Ascending aorta (tissue), 2 donors: ENCODE results near the gene AADACL2. TPM values are rescaled to one million over a fixed set of nuclear protein-coding genes. Genes with fewer than 3 reads are reported as not detected.

Experiments used
- DNase-seq, 2 donors: peaks; one replicate each; pipeline ENCODE4 v3.0.0-alpha.2; 2019; ENCODE audit warnings: low spot score in 2 of 2
- H3K27ac ChIP-seq, 2 donors: fragments of 200-600 bp; sonication (generic); one replicate each; pipeline ENCODE4 v1.5.1; 2016 to 2017; ENCODE audit warnings: mild to moderate bottlenecking in 1 of 2
- H3K27me3 ChIP-seq: fragments of 200-600 bp; sonication (generic); one replicate; pipeline ENCODE4 v1.5.1; 2017
- H3K36me3 ChIP-seq, 2 donors: fragments of 200-600 bp; sonication (generic); one replicate each; pipeline ENCODE4 v1.5.1; 2016
- H3K4me1 ChIP-seq, 2 donors: fragments of 200-600 bp; sonication (generic); one replicate each; pipeline ENCODE4 v1.5.1; 2016 to 2017; ENCODE audit warnings: mild to moderate bottlenecking in 1 of 2
- H3K4me3 ChIP-seq, 2 donors: fragments of 200-600 bp; sonication (generic); one replicate each; pipeline ENCODE4 v1.5.1; 2016 to 2017; ENCODE audit warnings: mild to moderate bottlenecking in 1 of 2
- H3K9me3 ChIP-seq, 2 donors: fragments of 200-600 bp; sonication (generic); one replicate each; pipeline ENCODE4 v1.5.1; 2016
- CTCF ChIP-seq, 3 experiments: fragments of 200-600 bp in 2 of 3; fragments of 450-650 bp in 1 of 3; sonication (generic) in 2 of 3; IDR thresholded peaks; one replicate each; pipeline ENCODE4 v1.5.1; 2016 to 2019; ENCODE audit warnings: antibody characterized with exemption in 3 of 3, mild to moderate bottlenecking in 1 of 3, moderate library complexity in 1 of 3
- intact Hi-C: fragments of 100-400 bp; cut with DNase I; formaldehyde crosslinking; loops from one replicate; pipeline ENCODE4 v1.15.1; 2023
- total RNA-seq: library from RNA; depleted of rRNA; stranded (reverse); fragments of >200 nt; gene quantifications from one replicate; pipeline ENCODE4 v1.1.0, GENCODE V29; 2016

The AADACL2 gene
- total RNA-seq, result not detected

GRCh38 chr3:151733613-151734012, at the start of gene AADACL2:
Gene AADACL2, plus strand, starts transcription at chr3:151733927. Its CDS starts 109 bp downstream, at chr3:151734036.
- Histone ChIP-seq H3K36me3 (no peaks in the 10 kb centered on the region), H3K27ac (no peak within 1 kb of the TSS), H3K9me3 (no peaks in the 10 kb centered on the region), H3K4me1 (no peaks in the 10 kb centered on the region), H3K4me3 (no peak within 1 kb of the TSS), H3K27me3 (no peaks in the 10 kb centered on the region)
- intact Hi-C loops, result no loop called here
- no peak for TF ChIP-seq CTCF (IDR thresholded peaks at IDR 0.05)
- DNase-seq, result no peak

GRCh38 chr3:151684094-151684493, 49.6 kb upstream of the AADACL2 start:
- no peaks in the 10 kb centered on the region for H3K9me3 ChIP-seq
- H3K36me3 ChIP-seq, result no peaks in the 10 kb centered on the region
- H3K27ac ChIP-seq, result no peak overlapping the region
- intact Hi-C loops, result no loop called here
- peaks cover 0 to 5% of the 10 kb centered on the region in 2 donors for H3K4me1 ChIP-seq
- DNase-seq, result no peak
- H3K27me3 ChIP-seq, result no peaks in the 10 kb centered on the region
- TF ChIP-seq CTCF (IDR thresholded peaks at IDR 0.05), result no peak
- no peak overlapping the region for H3K4me3 ChIP-seq

- Histone ChIP-seq H3K9me3 (no peaks in the 10 kb centered on the region), H3K4me1 (peaks cover 0 to 11% of the 10 kb centered on the region in 2 donors), H3K27ac (no peak overlapping the region), H3K36me3 (no peaks in the 10 kb centered on the region), H3K27me3 (no peaks in the 10 kb centered on the region), H3K4me3 (no peak overlapping the region)
- no peak for TF ChIP-seq CTCF (IDR thresholded peaks at IDR 0.05)
- intact Hi-C loops, result no loop called here
- DNase-seq, result no peak
These were observed 47.5 kb upstream of the AADACL2 start for GRCh38 chr3:151686257-151686656.

GRCh38 chr3:151687076-151687475, 46.7 kb upstream of the AADACL2 start:
- Histone ChIP-seq H3K27ac (no peak overlapping the region), H3K4me1 (peaks cover 0 to 11% of the 10 kb centered on the region in 2 donors), H3K4me3 (no peak overlapping the region), H3K9me3 (no peaks in the 10 kb centered on the region), H3K27me3 (no peaks in the 10 kb centered on the region), H3K36me3 (no peaks in the 10 kb centered on the region)
- TF ChIP-seq CTCF (IDR thresholded peaks at IDR 0.05), result no peak
- intact Hi-C loops, result no loop called here
- DNase-seq, result no peak

GRCh38 chr3:151688571-151688970, 45.2 kb upstream of the AADACL2 start:
- no peaks in the 10 kb centered on the region for H3K36me3 ChIP-seq
- TF ChIP-seq CTCF (IDR thresholded peaks at IDR 0.05), result no peak
- no peak for DNase-seq
- no peaks in the 10 kb centered on the region for H3K9me3 ChIP-seq
- no peak overlapping the region for H3K27ac ChIP-seq
- intact Hi-C loops, result no loop called here
- H3K27me3 ChIP-seq, result no peaks in the 10 kb centered on the region
- H3K4me1 ChIP-seq, result peaks cover 0 to 11% of the 10 kb centered on the region in 2 donors
- H3K4me3 ChIP-seq, result no peak overlapping the region

- no peak for DNase-seq
- Histone ChIP-seq H3K36me3 (no peaks in the 10 kb centered on the region), H3K4me1 (peaks cover 0 to 11% of the 10 kb centered on the region in 2 donors), H3K27me3 (no peaks in the 10 kb centered on the region), H3K4me3 (no peak overlapping the region), H3K27ac (no peak overlapping the region), H3K9me3 (no peaks in the 10 kb centered on the region)
- TF ChIP-seq CTCF (IDR thresholded peaks at IDR 0.05), result no peak
- intact Hi-C loops, result no loop called here
These were observed 43.1 kb upstream of the AADACL2 start for GRCh38 chr3:151690645-151691044.
